Natural killer cell (primary cell): ENCODE measurements around the gene NT5DC4. TPM values are rescaled to one million over a fixed set of nuclear protein-coding genes. Genes with fewer than 3 reads are reported as not detected.

Experiments used
- ATAC-seq, 3 donors: fragments of 150-1000 bp in 2 of 3; fragments of 200-7000 bp in 1 of 3; cut with Tn5 transposase; 1 replicate in 1 of 3; 2 replicates in 2 of 3; pipeline ENCODE4 v1.10.0; 2021; ENCODE audit warnings: mild to moderate bottlenecking in 2 of 3, moderate library complexity in 2 of 3
- DNase-seq, 2 donors: peaks; one replicate each; pipeline versions ENCODE4 v3.0.0 to v3.0.0-alpha.2; 2013 to 2021; ENCODE audit warnings: mixed read lengths in 1 of 2
- H3K27ac ChIP-seq: one replicate; pipeline ENCODE4 v1.5.1; 2013; ENCODE audit warnings: mild to moderate bottlenecking, low read length
- H3K27me3 ChIP-seq: one replicate; pipeline ENCODE4 v1.6.1; 2013; ENCODE audit warnings: low read length; ENCODE audit not compliant: control insufficient read depth, insufficient read depth
- H3K36me3 ChIP-seq: one replicate; pipeline ENCODE4 v1.6.1; 2013; ENCODE audit warnings: low read length; ENCODE audit not compliant: control insufficient read depth, insufficient read depth
- H3K4me1 ChIP-seq: one replicate; pipeline ENCODE4 v1.6.1; 2013; ENCODE audit warnings: low read length; ENCODE audit not compliant: control insufficient read depth, insufficient read depth
- H3K4me3 ChIP-seq: one replicate; pipeline ENCODE4 v1.5.1; 2013; ENCODE audit warnings: low read length
- H3K9me3 ChIP-seq: one replicate; pipeline ENCODE4 v1.6.1; 2013; ENCODE audit warnings: low read length; ENCODE audit not compliant: control insufficient read depth, insufficient read depth
- H3K27ac Mint-ChIP-seq, 2 donors: one replicate each; pipeline ENCODE4 v1.8.0; 2022; ENCODE audit warnings: mild to moderate bottlenecking in 2 of 2, mixed read lengths in 2 of 2, moderate library complexity in 1 of 2
- H3K27me3 Mint-ChIP-seq, 2 donors: one replicate each; pipeline ENCODE4 v1.8.0; 2022; ENCODE audit warnings: low read depth in 2 of 2, mixed read lengths in 2 of 2
- H3K36me3 Mint-ChIP-seq: one replicate; pipeline ENCODE4 v1.8.0; 2022; ENCODE audit warnings: mixed read lengths
- H3K4me1 Mint-ChIP-seq, 2 donors: one replicate each; pipeline ENCODE4 v1.8.0; 2022; ENCODE audit warnings: mixed read lengths in 2 of 2
- H3K4me3 Mint-ChIP-seq: one replicate; pipeline ENCODE4 v1.8.0; 2022; ENCODE audit warnings: mild to moderate bottlenecking, moderate library complexity, mixed read lengths
- H3K9me3 Mint-ChIP-seq, 2 donors: one replicate each; pipeline ENCODE4 v1.8.0; 2022; ENCODE audit warnings: mixed read lengths in 2 of 2
- CTCF ChIP-seq: fragments of 200-600 bp; IDR thresholded peaks from one replicate; pipeline ENCODE4 v1.8.0; 2022; ENCODE audit warnings: antibody characterized with exemption
- WGBS: methylation state at CpG from one replicate; pipeline ENCODE4 v1.1.7; 2013; ENCODE audit warnings: missing lambda C conversion rate; ENCODE audit not compliant: insufficient coverage; 5-methylcytosine and 5-hydroxymethylcytosine counted together
- intact Hi-C: fragments of 100-400 bp; cut with micrococcal nuclease; formaldehyde crosslinking; loops from one replicate; pipeline ENCODE4 v1.14.2; 2022
- total RNA-seq, 4 donors: library from RNA; stranded (reverse); fragments of 120-200 nt in 1 of 4; gene quantifications; one replicate each; pipeline versions ENCODE4 v1.2.3 to v1.2.4, GENCODE V29; 2013 to 2022

NT5DC4 gene
- total RNA-seq, 3 donors from 2014 or later (not counting 1 experiment from before 2014, with no cell fraction given), result 0.45 to 2.0 TPM; not detected in 1

GRCh38 chr2:112725545-112726457 is 5.0 kb downstream of the NT5DC4 start:
- Mint-ChIP-seq H3K27ac (peak overlapping the region in 1 of 2 donors; percentile 64), H3K36me3 (no peaks in the 10 kb centered on the region), H3K27me3 (no peaks in the 10 kb centered on the region), H3K4me1 (peaks cover 9 to 21% of the 10 kb centered on the region in 2 donors), H3K4me3 (no peak overlapping the region), H3K9me3 (no peaks in the 10 kb centered on the region)
- ATAC-seq, result no peak
- Histone ChIP-seq H3K4me3 (no peak overlapping the region), H3K36me3 (no peaks in the 10 kb centered on the region), H3K27ac (no peak overlapping the region), H3K9me3 (no peaks in the 10 kb centered on the region), H3K27me3 (no peaks in the 10 kb centered on the region), H3K4me1 (peaks cover 21% of the 10 kb centered on the region)
- TF ChIP-seq CTCF, result no peak
- 88% methylated on average over 12 of the region's 15 CpGs for WGBS
- intact Hi-C loops, result loop anchor here (1.0 kb wide), 3 partner anchors 34 to 244 kb away; no protein-coding TSS in a partner anchor
- no peak for DNase-seq

DNA sequence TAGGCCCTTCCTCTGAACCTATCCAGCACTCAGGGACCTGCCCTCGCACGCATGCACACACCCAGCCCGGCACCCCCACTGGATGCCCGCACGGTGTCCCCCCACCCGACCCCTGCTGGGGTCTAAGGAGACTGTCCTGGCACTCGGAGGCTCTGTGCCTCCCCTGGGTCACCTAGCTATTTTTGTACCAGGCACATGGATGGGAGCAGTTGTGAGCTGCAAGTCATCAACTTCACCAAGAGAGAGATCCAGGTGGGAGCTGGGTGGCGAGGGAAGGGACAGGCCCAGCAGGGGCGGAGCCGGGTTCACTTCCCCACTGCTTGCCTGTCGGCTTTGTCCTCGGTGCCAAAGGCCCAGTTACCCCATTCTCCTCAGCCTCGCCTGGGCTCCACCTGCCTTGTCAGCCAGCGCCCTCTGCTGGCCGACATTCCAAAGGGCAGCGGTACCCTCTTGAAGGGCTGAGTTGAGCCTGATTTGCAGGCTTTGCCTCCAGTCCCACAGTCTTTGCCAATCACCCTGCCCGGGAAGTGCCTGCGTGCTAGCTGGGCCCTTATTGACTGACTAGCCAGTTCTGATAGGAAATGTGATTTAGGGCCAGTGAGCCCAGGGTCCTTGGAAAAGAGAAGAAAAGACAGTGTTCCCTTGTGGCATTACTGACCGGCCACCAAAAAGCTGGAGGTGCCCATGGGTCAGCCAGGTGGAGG is 5.8 kb downstream of the NT5DC4 start:
- peak; percentile 97 for TF ChIP-seq CTCF
- Mint-ChIP-seq H3K27ac (peak overlapping the region in 1 of 2 donors; percentile 64), H3K4me3 (no peak overlapping the region), H3K9me3 (no peaks in the 10 kb centered on the region), H3K36me3 (no peaks in the 10 kb centered on the region), H3K4me1 (peaks cover 9 to 21% of the 10 kb centered on the region in 2 donors), H3K27me3 (no peaks in the 10 kb centered on the region)
- Histone ChIP-seq H3K4me1 (peaks cover 18% of the 10 kb centered on the region), H3K27ac (no peak overlapping the region), H3K36me3 (no peaks in the 10 kb centered on the region), H3K4me3 (no peak overlapping the region), H3K27me3 (no peaks in the 10 kb centered on the region), H3K9me3 (no peaks in the 10 kb centered on the region)
- ATAC-seq (peak; percentile 96 to 100 (median 99)), DNase-seq (peak; percentile 85 to 93)
- intact Hi-C loops, result loop anchor here (1.0 kb wide), 3 partner anchors 35 to 245 kb away; no protein-coding TSS in a partner anchor
- 32% methylated on average over 19 of the region's 19 CpGs for WGBS

DNA sequence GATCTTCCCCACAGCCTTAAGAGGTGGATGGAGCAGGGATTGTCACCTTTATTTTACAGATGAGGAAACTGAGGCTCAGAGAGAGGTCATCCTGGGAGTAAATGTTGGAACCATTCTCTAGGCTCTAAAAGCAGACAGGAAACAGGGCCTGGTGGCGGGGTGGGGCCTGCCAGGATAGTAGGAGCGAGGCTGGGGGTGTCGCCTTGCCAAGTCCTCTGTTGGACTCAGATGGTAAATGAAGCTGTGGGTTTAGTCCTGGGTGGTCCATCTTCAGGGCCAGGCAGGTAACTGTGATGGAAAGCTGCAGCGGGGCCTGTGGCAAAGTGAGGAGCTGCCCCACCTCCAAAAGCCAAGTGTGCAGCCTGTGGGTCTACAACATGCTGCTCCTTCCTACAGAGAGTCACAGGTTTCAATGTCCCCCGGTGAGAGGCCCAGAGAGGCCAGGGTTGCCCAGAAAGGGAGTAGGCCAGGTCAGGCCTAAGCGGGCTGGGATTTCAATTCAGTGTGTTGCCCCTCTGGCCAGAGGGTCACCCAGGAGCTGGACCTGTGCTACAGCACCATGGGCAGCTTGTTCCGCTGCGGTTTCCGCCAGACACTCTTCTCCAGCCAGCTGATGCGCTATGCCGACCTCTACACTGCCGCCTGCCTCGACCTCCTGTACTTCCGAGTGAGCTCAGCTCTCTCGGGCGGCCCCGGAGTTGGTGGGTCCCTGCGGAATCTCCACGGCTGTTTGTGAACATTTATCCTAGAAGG is 6.6 kb downstream of the NT5DC4 start:
- H3K27me3 Mint-ChIP-seq, result no peaks in the 10 kb centered on the region
- ATAC-seq, result no peak
- intact Hi-C loops, result no loop called here
- H3K9me3 Mint-ChIP-seq, result no peaks in the 10 kb centered on the region
- no peak for TF ChIP-seq CTCF
- Histone ChIP-seq H3K27ac (no peak overlapping the region), H3K4me3 (no peak overlapping the region), H3K4me1 (peaks cover 18% of the 10 kb centered on the region), H3K27me3 (no peaks in the 10 kb centered on the region), H3K36me3 (no peaks in the 10 kb centered on the region), H3K9me3 (no peaks in the 10 kb centered on the region)
- peaks cover 9 to 21% of the 10 kb centered on the region in 2 donors for H3K4me1 Mint-ChIP-seq
- H3K27ac Mint-ChIP-seq, result no peak overlapping the region
- H3K4me3 Mint-ChIP-seq, result no peak overlapping the region
- no peak for DNase-seq
- WGBS, result 92% methylated on average over 19 of the region's 19 CpGs
- no peaks in the 10 kb centered on the region for H3K36me3 Mint-ChIP-seq
